ENCODE results near the gene STAT3.

- TF ChIP-seq CTCF (IDR thresholded peaks at IDR 0.05) (no peak), POLR2AphosphoS5 (IDR thresholded peaks at IDR 0.05) (no peak)
Observed at GRCh38 chr17:42305543-42306384, 82.5 kb downstream of the STAT3 start.

Measured in stomach (tissue), 4 donors.